PC-3 (cell line): ENCODE results near the gene ALOX12B. TPM values are rescaled to one million over a fixed set of nuclear protein-coding genes. Genes with fewer than 3 reads are reported as not detected.
A peak's percentile ranks its signal among the peaks of the same experiment; 100 is the strongest.
"Not testable (repeated sequence)": the region's sequence is repeated elsewhere in the genome, so short reads cannot be mapped to it uniquely, and the experiment has no call there.

Experiments used
- ATAC-seq: fragments of 200-7000 bp; cut with Tn5 transposase; 2 replicates; pipeline ENCODE4 v1.9.1; 2020; ENCODE audit warnings: mild to moderate bottlenecking, moderate library complexity
- BruUV-seq: library from RNA; stranded (reverse); fragments of 400-500 nt; replicated peaks from 2 replicates; lab custom pipeline; 2021; lab: Mats Ljungman, UMichigan
- CTCF ChIA-PET: fragments of 300-600 bp; sonication (Branson Sonifier 250); formaldehyde crosslinking; loops from one replicate; lab custom pipeline; 2022; ENCODE audit warnings: antibody characterized with exemption; lab: Charles Lee
- POLR2A ChIA-PET: fragments of 300-600 bp; sonication (Branson Sonifier 250); formaldehyde crosslinking; loops from one replicate; lab custom pipeline; 2022; ENCODE audit warnings: antibody characterized with exemption; ENCODE audit not compliant: unreplicated experiment; lab: Charles Lee
- DNase-seq: peaks from one replicate; pipeline ENCODE4 v3.0.0-alpha.2; 2015
- H2AFZ ChIP-seq: fragments of 300-600 bp; sonication (generic); 2 replicates; pipeline ENCODE4 v1.6.0; 2016; ENCODE audit warnings: antibody characterized with exemption, low read length
- H3F3A ChIP-seq: fragments of 300-600 bp; sonication (generic); one replicate; pipeline ENCODE4 v1.6.0; 2017; ENCODE audit warnings: antibody characterized with exemption, low read length, control low read depth, mild to moderate bottlenecking; ENCODE audit not compliant: unreplicated experiment
- H3K27ac ChIP-seq: fragments of 300-600 bp; sonication (generic); 2 replicates; pipeline ENCODE4 v1.5.1; 2016; ENCODE audit warnings: mild to moderate bottlenecking, low read length
- H3K27me3 ChIP-seq: fragments of 300-600 bp; sonication (generic); 2 replicates; pipeline ENCODE4 v1.6.1; 2016; ENCODE audit warnings: low read length, mixed read lengths
- H3K36me3 ChIP-seq: fragments of 300-600 bp; sonication (generic); 2 replicates; pipeline ENCODE4 v1.6.1; 2016; ENCODE audit warnings: low read depth, mixed run types, low read length, mixed read lengths
- H3K4me1 ChIP-seq: fragments of 300-600 bp; sonication (generic); 2 replicates; pipeline ENCODE4 v1.5.1; 2016; ENCODE audit warnings: low read length; ENCODE audit not compliant: insufficient read depth
- H3K4me2 ChIP-seq: fragments of 300-600 bp; sonication (generic); 2 replicates; pipeline ENCODE4 v1.6.0; 2016; ENCODE audit warnings: low read length
- H3K4me3 ChIP-seq: fragments of 300-600 bp; sonication (generic); 2 replicates; pipeline ENCODE4 v1.5.1; 2016; ENCODE audit warnings: mild to moderate bottlenecking, low read length, mixed read lengths
- H3K79me2 ChIP-seq: fragments of 300-600 bp; sonication (generic); 2 replicates; pipeline ENCODE4 v1.6.1; 2017; ENCODE audit warnings: low read length, mixed read lengths
- H3K9ac ChIP-seq: fragments of 300-600 bp; sonication (generic); 2 replicates; pipeline ENCODE4 v1.6.0; 2016; ENCODE audit warnings: mild to moderate bottlenecking, low read length
- H3K9me2 ChIP-seq: fragments of 300-600 bp; sonication (generic); replicated peaks from 2 replicates; pipeline ENCODE4 v1.6.1; 2016; ENCODE audit warnings: mixed run types, low read length, mixed read lengths
- H3K9me3 ChIP-seq: fragments of 300-600 bp; sonication (generic); 2 replicates; pipeline ENCODE4 v1.6.1; 2016; ENCODE audit warnings: low read length, mixed read lengths
- H4K20me1 ChIP-seq: fragments of 300-600 bp; sonication (generic); 2 replicates; pipeline ENCODE4 v1.6.1; 2016; ENCODE audit warnings: low read length, mixed read lengths
- CTCF ChIP-seq: fragments of 300-600 bp; sonication (generic); conservative IDR thresholded peaks from 2 replicates; pipeline ENCODE4 v1.5.1; 2017; ENCODE audit warnings: antibody characterized with exemption, low read depth, mild to moderate bottlenecking, low read length
- EZH2 ChIP-seq: fragments of 300-600 bp; sonication (generic); IDR thresholded peaks from one replicate; pipeline ENCODE4 v1.6.1; 2017; ENCODE audit warnings: antibody characterized with exemption, mild to moderate bottlenecking, low read length; ENCODE audit not compliant: unreplicated experiment
- EZH2phosphoT487 ChIP-seq: fragments of 300-600 bp; sonication (generic); IDR thresholded peaks from 2 replicates; pipeline ENCODE4 v1.6.1; 2018; ENCODE audit warnings: mild to moderate bottlenecking, antibody characterized with exemption, low read length, borderline replicate concordance
- intact Hi-C: fragments of 100-400 bp; cut with micrococcal nuclease; formaldehyde crosslinking; loops from 2 replicates; pipeline ENCODE4 v1.9.0; 2023
- total RNA-seq: library from RNA; depleted of rRNA; stranded (reverse); fragments of >200 nt; gene quantifications from 2 replicates; pipeline ENCODE4 v1.2.3, GENCODE V29; 2014

Gene ALOX12B
- total RNA-seq, 1 experiment from 2014 or later = 0.55 TPM

DNA sequence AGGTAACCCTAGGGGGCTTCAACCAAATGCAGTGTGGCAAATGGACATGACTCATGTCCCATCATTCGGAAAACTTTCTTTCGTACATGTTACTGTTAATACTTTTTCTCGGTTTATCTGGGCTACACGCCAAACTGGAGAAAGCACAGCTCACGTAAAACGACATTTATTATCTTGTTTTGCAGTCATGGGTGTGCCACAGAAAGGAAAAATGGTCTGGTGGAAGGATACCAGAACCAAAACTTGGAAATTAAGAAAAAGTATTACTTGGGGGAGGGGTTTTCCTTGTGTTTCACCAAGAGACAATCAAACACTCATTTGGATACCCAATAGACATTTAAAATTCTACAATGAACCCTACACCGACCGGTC, 25.1 kb downstream of the ALOX12B start:
- H3K9me3 ChIP-seq = no peaks in the 10 kb centered on the region
- no peaks in the 10 kb centered on the region for H3F3A ChIP-seq
- TF ChIP-seq CTCF (no peak), EZH2phosphoT487 (no peak), EZH2 (no peak)
- H3K27me3 ChIP-seq = no peaks in the 10 kb centered on the region
- H3K4me1 ChIP-seq = peaks cover 35% of the 10 kb centered on the region
- intact Hi-C loops = no loop called here
- no TSS peak for BruUV-seq
- H3K9ac ChIP-seq = 0 out of 2 replicates have a peak overlapping the region, but pooled peaks have one; percentile 9
- H3K9me2 ChIP-seq = no peaks in the 10 kb centered on the region
- peak overlapping the region; percentile 77 for H2AFZ ChIP-seq
- H3K4me2 ChIP-seq = peak overlapping the region; percentile 83
- DNase-seq = peak; percentile 36
- ATAC-seq = no peak
- H3K4me3 ChIP-seq = peak overlapping the region; percentile 62
- H3K36me3 ChIP-seq = no peaks in the 10 kb centered on the region
- H4K20me1 ChIP-seq = no peaks in the 10 kb centered on the region
- no peaks in the 10 kb centered on the region for H3K79me2 ChIP-seq
- ChIA-PET CTCF (interaction anchor here (0.5 to 1.0 kb wide), 5 partner anchors 12 to 725 kb away, joined by 3 to 4 read pairs (median 3); no protein-coding TSS in a partner anchor), POLR2A (no interaction called here)
- no peak overlapping the region for H3K27ac ChIP-seq

DNA sequence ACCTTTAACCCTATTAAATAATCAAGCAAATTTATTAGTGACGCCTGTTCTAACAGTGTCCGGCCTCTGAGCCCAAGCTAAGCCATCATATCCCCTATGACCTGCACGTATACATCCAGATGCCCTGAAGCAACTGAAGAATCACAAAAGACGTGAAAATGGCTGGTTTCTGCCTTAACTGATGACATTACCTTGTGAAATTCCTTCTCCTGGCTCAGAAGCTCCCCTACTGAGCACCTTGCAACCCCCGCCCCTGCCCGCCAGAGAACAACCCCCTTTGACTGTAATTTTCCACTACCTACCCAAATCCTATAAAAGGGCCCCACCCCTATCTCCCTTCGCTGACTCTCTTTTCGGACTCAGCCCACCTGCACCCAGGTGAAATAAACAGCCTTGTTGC, 25.7 kb downstream of the ALOX12B start:
- H3K4me2 ChIP-seq, H3K79me2 ChIP-seq, intact Hi-C loops, H3K9me2 ChIP-seq, DNase-seq, H3K36me3 ChIP-seq, H3K27ac ChIP-seq, H3K27me3 ChIP-seq, H3F3A ChIP-seq, H3K9me3 ChIP-seq, BruUV-seq, H3K4me3 ChIP-seq, ATAC-seq, POLR2A ChIA-PET, H2AFZ ChIP-seq, H4K20me1 ChIP-seq, H3K9ac ChIP-seq: not testable (repeated sequence)
- CTCF ChIA-PET = interaction anchor here (0.6 to 0.8 kb wide), 4 partner anchors 15 to 726 kb away, joined by 3 to 4 read pairs (median 3); no protein-coding TSS in a partner anchor
- peaks cover 37% of the 10 kb centered on the region for H3K4me1 ChIP-seq

GRCh38 chr17:8060274-8060673, 27.2 kb downstream of the ALOX12B start:
- no peaks in the 10 kb centered on the region for H3K9me2 ChIP-seq
- H3K4me3 ChIP-seq = peak overlapping the region; percentile 66
- BruUV-seq = no TSS peak
- no peaks in the 10 kb centered on the region for H3K27me3 ChIP-seq
- CTCF ChIA-PET = interaction anchor here (0.6 to 1.1 kb wide), 9 partner anchors 9 to 1014 kb away, joined by 3 to 13 read pairs (median 3); no protein-coding TSS in a partner anchor
- H2AFZ ChIP-seq = peak overlapping the region; percentile 83
- H3K79me2 ChIP-seq = no peaks in the 10 kb centered on the region
- no peaks in the 10 kb centered on the region for H3F3A ChIP-seq
- no peaks in the 10 kb centered on the region for H4K20me1 ChIP-seq
- no peak for TF ChIP-seq EZH2phosphoT487
- TF ChIP-seq CTCF = peak; percentile 73
- intact Hi-C loops = loop anchor here (1.0 kb wide), 1 partner anchor 58 kb away; the partner anchor contains the start of gene ALOXE3
- POLR2A ChIA-PET = no interaction called here
- H3K36me3 ChIP-seq = no peaks in the 10 kb centered on the region
- ATAC-seq (0 out of 2 replicates have a peak, but pooled peaks have one; percentile 6), DNase-seq (peak; percentile 93)
- H3K9me3 ChIP-seq = no peaks in the 10 kb centered on the region
- H3K27ac ChIP-seq = no peak overlapping the region
- H3K9ac ChIP-seq = no peak overlapping the region
- H3K4me2 ChIP-seq = peak overlapping the region; percentile 78
- peaks cover 43% of the 10 kb centered on the region for H3K4me1 ChIP-seq
